Measurements from ENCODE around the gene NFIA. TPM values are rescaled to one million over a fixed set of nuclear protein-coding genes. Genes with fewer than 3 reads are reported as not detected.
A peak's percentile ranks its signal among the peaks of the same experiment; 100 is the strongest.
"Not testable (repeated sequence)": the region's sequence is repeated elsewhere in the genome, so short reads cannot be mapped to it uniquely, and the experiment has no call there.

Gene NFIA
- total RNA-seq, 2 donors from 2014 or later, result 17.3 to 27.3 TPM

GRCh38 chr1:61053226-61053711, 29.1 kb upstream of the NFIA start:
- Mint-ChIP-seq H3K36me3 (ENCODE audit: insufficient read depth in 2 of 2) (peaks cover 2% of the 10 kb centered on the region in 2 donors), H3K4me3 (peak overlapping the region; percentile 82 to 85), H3K9me3 (no peaks in the 10 kb centered on the region), H3K27ac (no peak overlapping the region), H3K27me3 (ENCODE audit: low read depth) (peaks cover 70% of the 10 kb centered on the region), H3K4me1 (ENCODE audit: low read depth) (peaks cover 47% of the 10 kb centered on the region)
- no peak for DNase-seq
- ATAC-seq (replicated peaks in 1 of 2), result no peak

DNA sequence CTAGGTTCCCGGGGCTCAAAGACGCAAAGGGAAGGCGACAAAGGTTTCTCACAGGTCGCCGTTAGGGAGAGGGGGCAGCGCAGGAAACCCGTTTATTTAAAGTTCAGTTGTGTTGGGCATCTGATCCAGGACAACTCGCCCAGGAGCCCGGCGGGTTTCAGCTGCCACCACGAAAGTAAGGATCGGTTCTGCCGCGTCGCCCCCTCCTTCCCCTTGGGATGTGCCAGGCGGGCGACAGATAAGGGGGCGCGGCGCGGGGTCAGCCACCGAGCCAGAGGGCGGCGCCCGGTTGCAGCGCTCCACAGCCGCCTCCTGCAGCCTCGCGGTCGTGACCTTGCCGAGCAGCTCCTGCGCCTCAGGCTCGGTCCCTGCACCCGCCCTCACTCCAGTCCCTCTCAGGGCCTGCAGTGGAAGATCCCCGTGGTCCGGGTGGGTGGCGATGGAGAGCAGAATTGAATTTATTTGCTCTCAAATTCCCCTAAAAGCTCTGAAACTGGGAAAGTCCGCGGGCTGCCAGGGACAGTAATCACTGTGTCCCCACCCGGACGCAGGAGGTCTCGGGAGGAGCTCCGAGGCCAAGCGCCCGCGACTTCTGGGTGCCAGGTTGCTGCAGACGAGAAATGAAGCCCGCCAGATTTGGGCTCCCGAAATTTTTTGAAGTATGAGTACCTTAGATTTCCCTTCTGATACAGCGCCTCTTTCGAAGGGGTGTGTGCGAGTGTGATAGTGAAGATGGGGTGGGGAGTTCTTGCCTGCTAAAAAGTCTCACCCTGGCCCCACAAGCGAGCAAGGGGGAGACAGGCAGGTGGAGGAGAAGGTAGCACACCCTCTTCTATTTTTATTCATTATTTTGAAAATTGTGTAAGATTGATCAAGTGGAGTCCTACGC, 28.4 kb upstream of the NFIA start:
- no peak overlapping the region for H3K27ac Mint-ChIP-seq
- peaks cover 2% of the 10 kb centered on the region in 2 donors for H3K36me3 Mint-ChIP-seq (ENCODE audit: insufficient read depth in 2 of 2)
- H3K4me1 Mint-ChIP-seq (ENCODE audit: low read depth), result peaks cover 47% of the 10 kb centered on the region
- peaks cover 77% of the 10 kb centered on the region for H3K27me3 Mint-ChIP-seq (ENCODE audit: low read depth)
- DNase-seq (peak; percentile 38 to 40), ATAC-seq (replicated peaks in 1 of 2) (peak; percentile 20 to 38)
- H3K4me3 Mint-ChIP-seq, result peak overlapping the region; percentile 82 to 85
- no peaks in the 10 kb centered on the region for H3K9me3 Mint-ChIP-seq

DNA sequence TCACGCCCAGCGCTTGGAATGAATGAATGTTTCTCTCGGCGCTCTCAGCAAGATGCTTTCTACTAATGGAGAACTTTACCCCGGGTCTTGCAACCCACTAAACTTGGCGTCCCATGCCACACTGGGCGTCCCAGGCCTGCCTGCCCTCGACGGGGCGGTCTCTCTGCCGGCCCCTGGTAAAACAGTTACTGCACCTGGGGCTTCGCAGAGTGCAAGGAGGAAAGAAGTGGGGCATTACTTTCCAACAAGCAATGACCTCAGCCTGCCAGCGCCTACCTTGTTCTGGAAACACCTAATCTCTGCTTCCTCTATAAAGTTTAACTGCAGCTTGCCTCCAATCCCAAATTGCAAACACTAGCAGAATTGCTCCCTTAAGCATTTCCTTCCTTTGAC, 27.8 kb upstream of the NFIA start:
- ATAC-seq (replicated peaks in 1 of 2) (no peak), DNase-seq (no peak)
- Mint-ChIP-seq H3K4me3 (peak overlapping the region; percentile 82 to 85), H3K36me3 (ENCODE audit: insufficient read depth in 2 of 2) (peaks cover 2% of the 10 kb centered on the region in 2 donors), H3K27me3 (ENCODE audit: low read depth) (peaks cover 77% of the 10 kb centered on the region), H3K9me3 (no peaks in the 10 kb centered on the region), H3K4me1 (ENCODE audit: low read depth) (peaks cover 47% of the 10 kb centered on the region), H3K27ac (no peak overlapping the region)

DNA sequence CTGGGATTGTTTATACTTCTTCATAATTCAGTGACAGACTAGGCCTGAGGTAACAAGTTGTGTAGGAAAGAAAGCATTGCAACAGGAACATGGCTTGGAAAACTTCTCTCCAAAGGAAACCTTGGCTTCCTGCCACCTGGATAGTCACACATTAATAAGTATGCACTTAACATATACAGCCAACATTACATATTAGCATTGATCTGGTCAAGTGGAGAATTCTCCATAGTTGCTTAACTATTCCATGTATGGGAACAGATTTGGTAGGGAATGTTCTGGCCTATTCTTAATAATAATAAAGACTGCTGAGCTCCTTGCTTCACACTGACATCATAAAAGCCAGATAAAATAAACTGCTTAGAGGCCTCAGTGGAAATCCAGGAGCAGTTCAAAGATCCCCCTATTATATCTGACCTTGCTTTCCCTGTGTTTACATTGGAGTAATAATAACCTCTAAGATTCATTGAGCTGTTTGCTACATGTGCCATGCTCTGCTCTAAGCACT, 27.2 kb upstream of the NFIA start:
- peak overlapping the region in 1 of 2 donors; percentile 58 for H3K4me3 Mint-ChIP-seq
- H3K36me3 Mint-ChIP-seq (ENCODE audit: insufficient read depth in 2 of 2), result peaks cover 2% of the 10 kb centered on the region in 2 donors
- peaks cover 47% of the 10 kb centered on the region for H3K4me1 Mint-ChIP-seq (ENCODE audit: low read depth)
- ATAC-seq (replicated peaks in 1 of 2), result no peak
- H3K9me3 Mint-ChIP-seq, result no peaks in the 10 kb centered on the region
- H3K27ac Mint-ChIP-seq, result no peak overlapping the region
- no peak for DNase-seq
- H3K27me3 Mint-ChIP-seq (ENCODE audit: low read depth), result peaks cover 77% of the 10 kb centered on the region

DNA sequence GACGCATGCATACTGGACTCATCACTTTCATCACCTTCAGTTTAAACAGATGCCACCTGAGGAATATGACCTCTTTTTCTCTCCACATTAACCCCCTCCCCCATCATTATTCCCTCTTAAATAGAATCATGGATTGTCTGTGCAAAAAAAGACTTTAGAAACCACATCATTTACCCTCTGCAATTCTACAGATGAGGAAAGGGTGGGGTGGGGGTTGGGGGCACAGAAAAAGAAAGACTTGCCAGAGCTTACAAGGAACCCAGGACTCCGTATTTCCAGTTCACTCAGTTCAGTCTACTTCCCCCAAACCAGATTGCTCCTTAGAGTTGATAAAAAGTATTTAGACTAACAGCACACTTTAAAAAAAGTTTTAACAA, 26.2 kb upstream of the NFIA start:
- H3K36me3 Mint-ChIP-seq (ENCODE audit: insufficient read depth in 2 of 2), result peaks cover 2% of the 10 kb centered on the region in 2 donors
- no peak overlapping the region for H3K27ac Mint-ChIP-seq
- no peak for ATAC-seq (replicated peaks in 1 of 2)
- H3K9me3 Mint-ChIP-seq, result no peaks in the 10 kb centered on the region
- peaks cover 44% of the 10 kb centered on the region for H3K4me1 Mint-ChIP-seq (ENCODE audit: low read depth)
- H3K4me3 Mint-ChIP-seq, result peak overlapping the region; percentile 89 to 91
- peaks cover 73% of the 10 kb centered on the region for H3K27me3 Mint-ChIP-seq (ENCODE audit: low read depth)
- no peak for DNase-seq

DNA sequence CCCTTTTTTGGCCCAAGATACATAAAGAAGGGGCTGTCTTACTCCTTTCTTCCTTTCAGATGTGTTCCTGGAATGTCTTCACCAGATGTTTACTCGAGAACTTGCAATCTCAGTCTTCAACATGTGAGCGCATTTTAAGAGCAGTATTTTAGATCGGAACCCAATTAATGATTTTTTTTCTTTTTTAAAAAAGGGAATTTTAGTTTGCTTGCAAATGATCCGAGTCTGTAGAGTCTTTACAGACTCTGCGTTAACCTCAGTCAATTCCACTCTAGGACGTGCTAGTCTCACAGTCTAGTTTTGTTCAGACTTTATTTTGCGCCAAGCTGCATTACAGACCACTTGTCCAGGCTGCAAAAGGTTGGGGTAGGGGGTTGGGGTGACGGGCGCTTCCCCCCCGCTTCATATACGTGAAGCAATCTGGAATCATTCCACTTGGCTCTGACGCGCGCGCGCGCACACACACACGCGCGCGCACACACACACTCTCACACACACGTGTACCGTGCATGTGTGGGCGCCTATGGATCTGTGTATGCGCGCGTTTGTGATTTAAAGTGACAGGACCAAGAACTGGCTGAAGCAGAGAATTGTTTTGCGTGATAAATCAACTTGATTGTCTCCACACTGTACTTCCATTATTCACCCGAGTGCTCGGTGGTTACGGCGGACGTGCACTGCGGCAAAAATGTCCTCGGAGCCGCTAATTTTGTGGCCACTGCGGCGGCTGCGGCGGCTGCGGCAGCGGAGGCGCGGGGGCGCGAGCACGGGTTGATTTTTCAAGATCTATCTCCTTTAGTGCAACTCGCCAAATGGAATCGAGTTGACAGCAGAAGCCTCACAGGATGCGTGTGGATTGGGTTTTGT, 25.6 kb upstream of the NFIA start:
- no peaks in the 10 kb centered on the region for H3K9me3 Mint-ChIP-seq
- peaks cover 2% of the 10 kb centered on the region in 2 donors for H3K36me3 Mint-ChIP-seq (ENCODE audit: insufficient read depth in 2 of 2)
- DNase-seq (peak; percentile 37 to 42), ATAC-seq (replicated peaks in 1 of 2) (peak; percentile 57 to 64)
- H3K27me3 Mint-ChIP-seq (ENCODE audit: low read depth), result peaks cover 67% of the 10 kb centered on the region
- H3K27ac Mint-ChIP-seq, result peak overlapping the region; percentile 1
- peak overlapping the region; percentile 89 to 91 for H3K4me3 Mint-ChIP-seq
- peaks cover 37% of the 10 kb centered on the region for H3K4me1 Mint-ChIP-seq (ENCODE audit: low read depth)

DNA sequence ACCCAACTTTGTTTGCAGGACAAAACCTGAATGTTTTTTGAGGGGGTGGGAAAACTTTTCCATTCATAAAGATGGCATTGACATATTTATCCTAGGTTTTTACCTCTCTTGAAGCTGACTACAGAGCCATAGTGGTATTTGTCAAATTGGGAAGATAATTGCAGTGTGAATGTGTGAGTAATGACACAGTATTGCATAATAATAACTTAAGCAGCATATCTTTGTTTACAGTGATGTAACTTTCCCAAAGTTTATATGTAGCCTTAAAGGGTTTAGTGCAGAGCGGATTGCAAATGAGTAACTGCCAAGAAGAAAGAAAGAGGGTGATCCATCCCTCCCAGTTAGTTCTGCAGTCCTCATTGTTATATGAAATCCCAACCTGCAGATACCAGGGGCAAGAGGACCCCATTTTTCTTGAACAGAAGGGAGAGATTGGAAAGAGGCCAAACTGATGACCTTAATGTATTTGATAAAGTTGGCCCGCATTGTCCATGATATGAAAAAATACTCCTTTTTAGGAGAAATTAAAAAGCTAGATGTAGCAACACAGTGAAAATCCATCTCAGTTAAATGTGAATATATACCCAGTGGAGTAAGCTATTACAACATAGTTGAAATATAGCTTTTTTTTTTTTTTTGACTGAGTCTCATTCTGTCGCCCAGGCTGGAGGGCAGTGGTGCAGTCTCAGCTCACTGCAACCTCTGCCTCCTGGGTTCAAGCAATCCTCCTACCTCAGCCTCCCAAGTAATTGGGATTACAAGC, 23.7 kb upstream of the NFIA start:
- DNase-seq (no peak), ATAC-seq (replicated peaks in 1 of 2) (no peak)
- H3K9me3 Mint-ChIP-seq, result no peaks in the 10 kb centered on the region
- H3K4me1 Mint-ChIP-seq (ENCODE audit: low read depth), result peaks cover 19% of the 10 kb centered on the region
- H3K36me3 Mint-ChIP-seq (ENCODE audit: insufficient read depth in 2 of 2), result peaks cover 2% of the 10 kb centered on the region in 2 donors
- H3K4me3 Mint-ChIP-seq, result no peak overlapping the region
- no peak overlapping the region for H3K27ac Mint-ChIP-seq
- H3K27me3 Mint-ChIP-seq (ENCODE audit: low read depth), result peaks cover 49% of the 10 kb centered on the region

DNA sequence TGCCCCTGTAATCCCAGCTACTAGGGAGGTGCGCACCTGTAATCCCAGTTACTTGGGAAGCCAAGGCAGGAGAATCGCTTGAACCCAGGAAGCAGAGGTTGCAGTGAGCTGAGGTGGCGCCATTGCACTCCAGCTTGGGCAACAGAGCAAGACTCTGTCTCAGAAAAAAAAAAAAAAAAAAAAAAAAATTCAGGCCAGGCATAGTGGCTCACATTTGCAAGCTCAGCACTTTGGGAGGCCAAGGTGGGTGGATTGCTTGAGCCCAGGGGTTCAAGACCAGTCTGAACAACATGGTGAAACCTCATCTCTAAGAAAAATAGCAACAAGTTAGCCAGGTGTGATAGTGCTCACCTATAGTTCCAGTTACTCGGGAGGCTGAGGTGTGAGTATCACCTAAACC, 20.8 kb upstream of the NFIA start:
- not testable (repeated sequence) for DNase-seq; H3K4me1 Mint-ChIP-seq (ENCODE audit: low read depth); H3K36me3 Mint-ChIP-seq (ENCODE audit: insufficient read depth in 2 of 2); H3K27ac Mint-ChIP-seq; ATAC-seq (replicated peaks in 1 of 2); H3K9me3 Mint-ChIP-seq; H3K4me3 Mint-ChIP-seq
- peaks cover 19% of the 10 kb centered on the region for H3K27me3 Mint-ChIP-seq (ENCODE audit: low read depth)

GRCh38 chr1:61064673-61065072, 17.7 kb upstream of the NFIA start:
- H3K36me3 Mint-ChIP-seq (ENCODE audit: insufficient read depth in 2 of 2), result no peaks in the 10 kb centered on the region

GRCh38 chr1:61067446-61068019, 14.8 kb upstream of the NFIA start:
- H3K4me3 Mint-ChIP-seq, result no peak overlapping the region
- no peaks in the 10 kb centered on the region for H3K36me3 Mint-ChIP-seq (ENCODE audit: insufficient read depth in 2 of 2)
- no peaks in the 10 kb centered on the region for H3K27me3 Mint-ChIP-seq (ENCODE audit: low read depth)
- no peaks in the 10 kb centered on the region for H3K4me1 Mint-ChIP-seq (ENCODE audit: low read depth)
- H3K27ac Mint-ChIP-seq, result no peak overlapping the region
- ATAC-seq (replicated peaks in 1 of 2) (no peak), DNase-seq (no peak)
- no peaks in the 10 kb centered on the region for H3K9me3 Mint-ChIP-seq

More at GRCh38 chr1:61064673-61065072, 17.7 kb upstream of the NFIA start:
- no peak overlapping the region for H3K27ac Mint-ChIP-seq
- H3K27me3 Mint-ChIP-seq (ENCODE audit: low read depth), result no peaks in the 10 kb centered on the region
- H3K4me1 Mint-ChIP-seq (ENCODE audit: low read depth), result no peaks in the 10 kb centered on the region
- H3K4me3 Mint-ChIP-seq, result no peak overlapping the region
- DNase-seq, result no peak
- ATAC-seq (replicated peaks in 1 of 2), result peak; percentile 24 to 63
- H3K9me3 Mint-ChIP-seq, result no peaks in the 10 kb centered on the region

GRCh38 chr1:61070054-61070453, 12.3 kb upstream of the NFIA start:
- Mint-ChIP-seq H3K4me1 (ENCODE audit: low read depth) (no peaks in the 10 kb centered on the region), H3K4me3 (no peak overlapping the region), H3K9me3 (no peaks in the 10 kb centered on the region), H3K27ac (no peak overlapping the region), H3K36me3 (ENCODE audit: insufficient read depth in 2 of 2) (no peaks in the 10 kb centered on the region), H3K27me3 (ENCODE audit: low read depth) (no peaks in the 10 kb centered on the region)
- DNase-seq (no peak), ATAC-seq (replicated peaks in 1 of 2) (no peak)
